CD8-positive, alpha-beta memory T cell (primary cell): ENCODE results near the gene TECPR1. TPM values are rescaled to one million over a fixed set of nuclear protein-coding genes. Genes with fewer than 3 reads are reported as not detected.
A peak's percentile ranks its signal among the peaks of the same experiment; 100 is the strongest.

Experiments
- CTCF ChIA-PET: fragments of 350-600 bp; sonication (Branson Sonifier 250); formaldehyde crosslinking; loops from one replicate; lab custom pipeline; 2021; ENCODE audit warnings: antibody characterized with exemption; lab: Charles Lee
- POLR2A ChIA-PET: fragments of 350-600 bp; sonication (Branson Sonifier 250); formaldehyde crosslinking; loops from one replicate; lab custom pipeline; 2021; ENCODE audit warnings: antibody characterized with exemption; lab: Charles Lee
- DNase-seq, 5 donors: peaks; one replicate each; pipeline versions ENCODE4 v3.0.0 to v3.0.0-alpha.2; 2020 to 2022; ENCODE audit warnings: mixed read lengths in 1 of 5
- H3K27ac ChIP-seq: one replicate; pipeline ENCODE4 v1.7.0; 2013; ENCODE audit warnings: low read depth, mild to moderate bottlenecking, low read length, moderate library complexity
- H3K27me3 ChIP-seq: 2 replicates; pipeline ENCODE4 v1.7.0; 2013; ENCODE audit warnings: low read length, mild to moderate bottlenecking; ENCODE audit not compliant: insufficient read depth, poor library complexity, severe bottlenecking
- H3K36me3 ChIP-seq: 2 replicates; pipeline ENCODE4 v1.7.0; 2013; ENCODE audit warnings: mild to moderate bottlenecking, low read length, moderate library complexity; ENCODE audit not compliant: insufficient read depth
- H3K4me1 ChIP-seq: 2 replicates; pipeline ENCODE4 v1.7.0; 2013; ENCODE audit warnings: mild to moderate bottlenecking, low read length, moderate library complexity; ENCODE audit not compliant: insufficient read depth
- H3K4me3 ChIP-seq: 2 replicates; pipeline ENCODE4 v1.7.0; 2013; ENCODE audit warnings: mild to moderate bottlenecking, low read length
- H3K9me3 ChIP-seq: 2 replicates; pipeline ENCODE4 v1.7.0; 2013; ENCODE audit warnings: mild to moderate bottlenecking, low read length
- H3K27ac Mint-ChIP-seq, 8 donors: one replicate each; pipeline ENCODE4 v1.8.0; 2020 to 2021; ENCODE audit warnings: mixed read lengths in 8 of 8, mild to moderate bottlenecking in 6 of 8, inconsistent platforms in 3 of 8, moderate library complexity in 3 of 8
- H3K27me3 Mint-ChIP-seq, 2 donors: one replicate each; pipeline ENCODE4 v1.8.0; 2020 to 2021; ENCODE audit warnings: mixed read lengths in 2 of 2, mild to moderate bottlenecking in 1 of 2, moderate library complexity in 1 of 2
- H3K36me3 Mint-ChIP-seq, 3 donors: one replicate each; pipeline ENCODE4 v1.8.0; 2020 to 2021; ENCODE audit warnings: mixed read lengths in 3 of 3, inconsistent platforms in 1 of 3, mild to moderate bottlenecking in 1 of 3
- H3K4me1 Mint-ChIP-seq, 3 donors: one replicate each; pipeline ENCODE4 v1.8.0; 2020 to 2021; ENCODE audit warnings: mixed read lengths in 3 of 3, inconsistent platforms in 1 of 3, mild to moderate bottlenecking in 1 of 3
- H3K4me3 Mint-ChIP-seq, 7 donors: one replicate each; pipeline ENCODE4 v1.8.0; 2020 to 2021; ENCODE audit warnings: mixed read lengths in 7 of 7, mild to moderate bottlenecking in 6 of 7, moderate library complexity in 4 of 7, inconsistent platforms in 2 of 7
- H3K9me3 Mint-ChIP-seq, 5 donors: one replicate each; pipeline ENCODE4 v1.8.0; 2020 to 2022; ENCODE audit warnings: mixed read lengths in 5 of 5, mild to moderate bottlenecking in 3 of 5, moderate library complexity in 2 of 5, inconsistent platforms in 1 of 5
- polyA plus RNA-seq: library from polyadenylated mRNA; unstranded; fragments of 300-500 nt; fragmentation: Illumina TruSeq; gene quantifications from one replicate; pipeline ENCODE4 v1.2.3, GENCODE V29; 2021
- total RNA-seq, 2 experiments: library from RNA; stranded (reverse); gene quantifications; one replicate each; pipeline ENCODE4 v1.2.3, GENCODE V29; 2021

TECPR1 gene
- total and polyA plus RNA-seq, 3 experiments from 2014 or later = 22.7 to 34.2 (median 33.7) TPM

DNA sequence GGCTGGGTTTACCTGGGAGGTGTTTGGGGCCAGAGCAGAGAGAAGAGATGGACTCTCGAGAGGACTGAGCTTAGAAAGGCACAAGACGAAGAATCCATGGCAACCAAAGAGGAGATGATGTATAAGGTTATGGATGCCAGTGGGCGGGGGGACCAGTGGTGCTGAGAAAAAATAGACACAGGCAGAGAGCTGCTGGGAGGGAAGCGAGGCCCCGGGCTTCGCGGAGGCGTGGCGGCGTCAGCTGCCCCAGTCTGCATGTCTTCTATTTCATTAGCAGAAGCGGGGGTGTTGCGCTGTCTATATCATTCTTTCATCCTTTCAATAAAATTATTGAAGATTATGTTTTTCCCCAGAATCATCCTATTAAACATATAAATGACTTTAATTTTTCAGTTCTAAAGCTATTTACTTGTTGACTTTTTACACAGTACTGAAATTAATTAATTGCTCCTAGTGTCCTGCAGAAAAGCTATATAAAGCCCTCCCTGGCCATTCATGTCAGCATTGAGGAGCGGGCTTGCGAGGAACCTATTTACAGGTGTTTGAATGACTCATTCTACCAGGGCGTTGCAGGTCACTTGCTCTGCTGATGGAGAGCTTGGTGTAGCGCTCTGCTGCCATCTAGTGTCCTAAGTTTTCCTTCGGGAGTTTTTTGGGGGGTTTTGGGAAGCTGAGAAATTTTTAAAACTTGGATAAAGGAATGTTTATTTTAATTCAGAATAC is 83.7 kb downstream of the TECPR1 start:
- Histone ChIP-seq H3K27me3 (no peaks in the 10 kb centered on the region), H3K4me1 (no peaks in the 10 kb centered on the region), H3K27ac (no peak overlapping the region), H3K9me3 (no peaks in the 10 kb centered on the region), H3K36me3 (peaks cover 3% of the 10 kb centered on the region), H3K4me3 (no peak overlapping the region)
- H3K36me3 Mint-ChIP-seq = peaks cover 0 to 33% (median 6%) of the 10 kb centered on the region in 3 donors
- DNase-seq = peak; percentile 45 to 79 (median 47)
- ChIA-PET POLR2A (interaction anchor here (0.6 to 1.2 kb wide), 4 partner anchors 34 to 296 kb away, joined by 3 to 5 read pairs (median 3); partner anchors contain the start of gene ASNS), CTCF (interaction anchor here (0.9 to 7.8 kb wide), 19 partner anchors 9 to 147 kb away, joined by 3 to 175 read pairs (median 4); partner anchors contain the start of gene LMTK2)
- H3K4me1 Mint-ChIP-seq = peaks cover 0 to 10% (median 8%) of the 10 kb centered on the region in 3 donors
- peak overlapping the region in 1 of 8 donors; percentile 44 for H3K27ac Mint-ChIP-seq
- H3K9me3 Mint-ChIP-seq = no peaks in the 10 kb centered on the region
- H3K27me3 Mint-ChIP-seq = no peaks in the 10 kb centered on the region
- no peak overlapping the region for H3K4me3 Mint-ChIP-seq

DNA sequence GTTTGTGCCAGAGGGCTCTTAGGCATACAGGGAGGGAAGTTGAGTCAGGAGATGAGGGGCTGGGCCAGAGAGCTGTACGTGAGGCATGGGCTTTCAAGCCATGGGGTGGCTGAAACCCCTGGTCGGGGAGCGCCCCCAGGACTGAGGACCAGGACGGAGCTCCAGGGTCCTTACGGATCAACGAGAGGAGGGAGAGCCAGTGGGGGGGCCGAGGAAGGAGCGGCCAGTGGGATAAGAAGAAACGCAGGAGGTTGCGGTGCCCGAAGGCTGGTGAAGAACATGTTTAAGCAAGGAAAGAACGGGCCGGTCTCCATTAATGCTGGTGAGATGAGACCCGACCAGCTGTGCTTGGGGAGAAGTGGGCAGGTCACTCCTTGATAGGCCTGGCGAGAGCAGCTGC is 84.4 kb downstream of the TECPR1 start:
- no peak for DNase-seq
- no peak overlapping the region for H3K4me3 Mint-ChIP-seq
- CTCF ChIA-PET = interaction anchor here (1.6 to 7.8 kb wide), 7 partner anchors 12 to 146 kb away, joined by 3 to 175 read pairs (median 28); partner anchors contain the start of gene LMTK2
- Histone ChIP-seq H3K4me3 (no peak overlapping the region), H3K27me3 (no peaks in the 10 kb centered on the region), H3K27ac (no peak overlapping the region), H3K9me3 (no peaks in the 10 kb centered on the region), H3K36me3 (peaks cover 3% of the 10 kb centered on the region), H3K4me1 (no peaks in the 10 kb centered on the region)
- POLR2A ChIA-PET = no interaction called here
- H3K9me3 Mint-ChIP-seq = no peaks in the 10 kb centered on the region
- H3K4me1 Mint-ChIP-seq = peaks cover 0 to 10% (median 8%) of the 10 kb centered on the region in 3 donors
- no peaks in the 10 kb centered on the region for H3K27me3 Mint-ChIP-seq
- H3K27ac Mint-ChIP-seq = peak overlapping the region in 1 of 8 donors; percentile 72
- peaks cover 0 to 35% (median 6%) of the 10 kb centered on the region in 3 donors for H3K36me3 Mint-ChIP-seq

DNA sequence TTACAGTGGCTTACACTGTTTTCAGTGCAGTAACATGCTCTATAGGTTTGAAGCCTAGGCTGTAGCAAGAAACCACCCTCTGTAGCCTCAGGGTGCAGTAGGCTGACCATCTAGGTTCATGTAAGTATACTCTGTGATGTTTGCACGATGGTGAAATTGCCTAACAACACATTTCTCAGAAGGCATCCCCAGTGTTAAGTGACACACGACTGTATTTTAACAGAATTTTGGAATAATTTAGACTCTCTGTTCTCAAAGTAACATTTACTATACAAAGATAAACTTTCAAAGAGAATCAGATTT is 85.4 kb downstream of the TECPR1 start:
- Mint-ChIP-seq H3K9me3 (no peaks in the 10 kb centered on the region), H3K27ac (no peak overlapping the region), H3K4me1 (peaks cover 0 to 10% (median 8%) of the 10 kb centered on the region in 3 donors), H3K4me3 (no peak overlapping the region), H3K27me3 (no peaks in the 10 kb centered on the region), H3K36me3 (peaks cover 0 to 27% (median 4%) of the 10 kb centered on the region in 3 donors)
- H3K36me3 ChIP-seq = no peaks in the 10 kb centered on the region
- ChIA-PET CTCF (interaction anchor here (1.2 to 7.8 kb wide), 6 partner anchors 10 to 145 kb away, joined by 3 to 175 read pairs (median 14); partner anchors contain the start of gene LMTK2), POLR2A (no interaction called here)
- H3K27me3 ChIP-seq = no peaks in the 10 kb centered on the region
- no peaks in the 10 kb centered on the region for H3K9me3 ChIP-seq
- no peaks in the 10 kb centered on the region for H3K4me1 ChIP-seq
- H3K4me3 ChIP-seq = no peak overlapping the region
- H3K27ac ChIP-seq = no peak overlapping the region
- DNase-seq = no peak

DNA sequence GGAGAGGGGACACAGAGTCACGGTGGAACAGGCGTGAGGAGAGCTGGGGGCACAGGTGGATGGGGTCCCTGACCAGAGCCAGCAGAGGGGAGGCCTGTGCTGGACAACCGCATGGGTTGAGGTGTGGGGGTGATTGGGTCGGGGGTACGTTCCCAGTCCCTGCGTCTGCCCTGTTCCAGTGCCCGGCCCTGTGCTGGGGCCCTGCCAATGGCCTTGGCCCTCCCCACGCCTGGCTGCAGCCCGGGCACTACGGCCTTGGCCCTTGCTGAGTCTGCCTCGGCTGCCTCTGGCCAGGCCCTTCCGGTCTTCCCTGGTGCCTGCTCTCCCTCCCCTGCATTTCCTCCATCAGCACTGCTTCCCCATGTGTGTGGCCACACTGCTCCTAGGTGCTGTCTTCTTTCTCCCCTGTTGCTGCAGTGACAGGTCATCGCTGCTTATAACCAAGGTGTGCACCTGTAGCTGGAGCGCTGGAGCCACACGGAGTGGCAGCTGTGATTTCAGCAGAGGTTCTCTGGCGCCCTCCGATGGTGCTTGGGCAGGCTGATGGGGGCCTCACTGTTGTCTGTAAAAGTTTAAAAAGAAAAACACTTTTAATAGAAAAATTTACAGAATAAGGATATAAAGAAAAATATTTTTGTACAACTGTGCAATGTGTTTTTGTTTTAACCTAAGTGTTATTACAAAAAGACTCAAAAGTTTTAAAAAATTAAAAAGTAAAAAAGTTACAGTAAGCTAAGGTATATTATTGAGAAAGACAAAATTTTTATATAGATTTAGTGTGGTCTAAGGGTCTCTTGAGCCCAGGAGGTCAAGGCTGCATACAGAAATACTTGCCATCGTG is 86.0 kb downstream of the TECPR1 start:
- no peak overlapping the region for H3K27ac Mint-ChIP-seq
- ChIA-PET POLR2A (no interaction called here), CTCF (interaction anchor here (0.8 to 7.8 kb wide), 9 partner anchors 8 to 145 kb away, joined by 3 to 175 read pairs (median 3); partner anchors contain the start of gene LMTK2)
- peak; percentile 21 to 62 (median 26) for DNase-seq
- peaks cover 0 to 10% (median 8%) of the 10 kb centered on the region in 3 donors for H3K4me1 Mint-ChIP-seq
- peaks cover 0 to 21% (median 0%) of the 10 kb centered on the region in 3 donors for H3K36me3 Mint-ChIP-seq
- Histone ChIP-seq H3K27ac (no peak overlapping the region), H3K27me3 (no peaks in the 10 kb centered on the region), H3K36me3 (no peaks in the 10 kb centered on the region), H3K4me1 (no peaks in the 10 kb centered on the region), H3K4me3 (no peak overlapping the region), H3K9me3 (no peaks in the 10 kb centered on the region)
- no peaks in the 10 kb centered on the region for H3K9me3 Mint-ChIP-seq
- no peak overlapping the region for H3K4me3 Mint-ChIP-seq
- no peaks in the 10 kb centered on the region for H3K27me3 Mint-ChIP-seq

Other genes with a start within 250 kb of the TECPR1 start
- 10 to 100 TPM; 16.0 to 17.1 TPM for gene LMTK2, start 145.4 kb downstream of the TECPR1 start, total RNA-seq
- gene LMTK2, start 145.4 kb downstream of the TECPR1 start, polyA plus RNA-seq = 4.6 TPM
- gene BHLHA15, start 40.8 kb downstream of the TECPR1 start, total RNA-seq = not detected
- not detected for gene BHLHA15, start 40.8 kb downstream of the TECPR1 start, polyA plus RNA-seq
- 10 to 100 TPM; 58.4 to 65.0 TPM for gene BRI3, start 29.5 kb upstream of the TECPR1 start, total RNA-seq
- 15.4 TPM for gene BRI3, start 29.5 kb upstream of the TECPR1 start, polyA plus RNA-seq
- gene BAIAP2L1, start 148.9 kb upstream of the TECPR1 start, total RNA-seq = 1 to 10 TPM in 1 of 2 experiments, under 1 TPM in 1; 0.58 to 1.3 TPM
- gene BAIAP2L1, start 148.9 kb upstream of the TECPR1 start, polyA plus RNA-seq = 0.29 TPM